Transverse colon (tissue), 4 donors: ENCODE results near the gene SERPINB10. TPM values are rescaled to one million over a fixed set of nuclear protein-coding genes. Genes with fewer than 3 reads are reported as not detected.

Experiments
- DNase-seq: peaks from one replicate; pipeline ENCODE4 v3.0.0-alpha.2; 2019
- H3K27ac ChIP-seq, 4 donors: fragments of 200-600 bp; sonication (generic); 2 replicates each; pipeline ENCODE4 v1.5.1; 2016 to 2018; ENCODE audit warnings: inconsistent platforms in 4 of 4
- H3K27me3 ChIP-seq: fragments of 200-600 bp; sonication (generic); 2 replicates; pipeline ENCODE4 v1.5.1; 2017; ENCODE audit warnings: inconsistent platforms
- H3K36me3 ChIP-seq, 4 donors: fragments of 200-600 bp; sonication (generic); 2 replicates each; pipeline ENCODE4 v1.5.1; 2017 to 2019; ENCODE audit warnings: inconsistent platforms in 4 of 4
- H3K4me1 ChIP-seq, 4 donors: fragments of 200-600 bp; sonication (generic); 2 replicates each; pipeline ENCODE4 v1.5.1; 2017 to 2020; ENCODE audit warnings: inconsistent platforms in 4 of 4
- H3K4me3 ChIP-seq, 4 donors: fragments of 200-600 bp; sonication (generic); 1 replicate in 1 of 4; 2 replicates in 3 of 4; pipeline versions ENCODE4 v1.5.1 to v1.6.1; 2017 to 2019; ENCODE audit warnings: inconsistent platforms in 4 of 4
- H3K9me3 ChIP-seq, 2 donors: fragments of 200-600 bp; sonication (generic); 2 replicates each; pipeline ENCODE4 v1.5.1; 2017 to 2019; ENCODE audit warnings: inconsistent platforms in 2 of 2
- EP300 ChIP-seq: sonication (generic); formaldehyde crosslinking; IDR thresholded peaks from one replicate; pipeline ENCODE4 v1.6.1; 2017; ENCODE audit warnings: antibody characterized with exemption, low read depth
- POLR2A ChIP-seq: fragments of 450-650 bp; IDR thresholded peaks from one replicate; pipeline ENCODE4 v1.6.1; 2016; ENCODE audit warnings: antibody characterized with exemption, mild to moderate bottlenecking, moderate library complexity
- POLR2AphosphoS5 ChIP-seq, 3 donors: sonication (generic); formaldehyde crosslinking; IDR thresholded peaks; one replicate each; pipeline ENCODE4 v1.6.1; 2016; ENCODE audit warnings: antibody characterized with exemption in 3 of 3
- WGBS, 2 donors: methylation state at CpG; one replicate each; pipeline ENCODE4 v1.1.5; 2018; ENCODE audit warnings: low coverage in 1 of 2; 5-methylcytosine and 5-hydroxymethylcytosine counted together
- in situ Hi-C, 4 donors: fragments of 200-750 bp; cut with MboI; loops; one replicate each; pipeline versions ENCODE4 v1.15.0 to v1.15.1; 2017; ENCODE audit warnings: low sequenced_read_pairs in 3 of 4, low pct_ligation_motif_present in 1 of 4, low pct_unique_long_range_greater_than_20kb in 1 of 4
- intact Hi-C: fragments of 100-400 bp; cut with DNase I; formaldehyde crosslinking; loops from one replicate; pipeline ENCODE4 v1.15.1; 2023; ENCODE audit warnings: low total_unique reads
- total RNA-seq, 4 donors: library from RNA; depleted of rRNA; stranded (reverse); fragments of >200 nt; gene quantifications; one replicate each; pipeline ENCODE4 v1.1.0, GENCODE V29; 2016
- TF ChIP-seq, protein P1 (sequence below), 5 experiments: fragments of 200-600 bp in 3 of 5; fragments of 450-650 bp in 2 of 5; sonication (generic) in 3 of 5; IDR thresholded peaks; 1 replicate in 2 of 5; 2 replicates in 3 of 5; pipeline ENCODE4 v1.5.1; 2016 to 2017; ENCODE audit warnings: antibody characterized with exemption in 5 of 5, inconsistent platforms in 3 of 5, mild to moderate bottlenecking in 2 of 5, moderate library complexity in 1 of 5

Gene SERPINB10
- total RNA-seq, 4 donors from 2014 or later: not detected

GRCh38 chr18:63890950-63891304 lies 16.8 kb upstream of the SERPINB10 start:
- no peaks in the 10 kb centered on the region for H3K4me1 ChIP-seq
- H3K27me3 ChIP-seq: no peaks in the 10 kb centered on the region
- H3K4me3 ChIP-seq: no peak overlapping the region
- intact Hi-C loops (no loop called here), in situ Hi-C loops (no loop called here)
- DNase-seq: no peak
- 67 to 91% methylated on average over 5 of the region's 5 CpGs for WGBS, 2 donors
- H3K36me3 ChIP-seq: no peaks in the 10 kb centered on the region
- no peaks in the 10 kb centered on the region for H3K9me3 ChIP-seq
- no peak overlapping the region for H3K27ac ChIP-seq
- TF ChIP-seq POLR2AphosphoS5 (IDR thresholded peaks at IDR 0.05): no peak
- no peak for TF ChIP-seq EP300
- TF ChIP-seq, protein P1, sequence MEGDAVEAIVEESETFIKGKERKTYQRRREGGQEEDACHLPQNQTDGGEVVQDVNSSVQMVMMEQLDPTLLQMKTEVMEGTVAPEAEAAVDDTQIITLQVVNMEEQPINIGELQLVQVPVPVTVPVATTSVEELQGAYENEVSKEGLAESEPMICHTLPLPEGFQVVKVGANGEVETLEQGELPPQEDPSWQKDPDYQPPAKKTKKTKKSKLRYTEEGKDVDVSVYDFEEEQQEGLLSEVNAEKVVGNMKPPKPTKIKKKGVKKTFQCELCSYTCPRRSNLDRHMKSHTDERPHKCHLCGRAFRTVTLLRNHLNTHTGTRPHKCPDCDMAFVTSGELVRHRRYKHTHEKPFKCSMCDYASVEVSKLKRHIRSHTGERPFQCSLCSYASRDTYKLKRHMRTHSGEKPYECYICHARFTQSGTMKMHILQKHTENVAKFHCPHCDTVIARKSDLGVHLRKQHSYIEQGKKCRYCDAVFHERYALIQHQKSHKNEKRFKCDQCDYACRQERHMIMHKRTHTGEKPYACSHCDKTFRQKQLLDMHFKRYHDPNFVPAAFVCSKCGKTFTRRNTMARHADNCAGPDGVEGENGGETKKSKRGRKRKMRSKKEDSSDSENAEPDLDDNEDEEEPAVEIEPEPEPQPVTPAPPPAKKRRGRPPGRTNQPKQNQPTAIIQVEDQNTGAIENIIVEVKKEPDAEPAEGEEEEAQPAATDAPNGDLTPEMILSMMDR (IDR thresholded peaks at IDR 0.05): peak in 4 of 5 experiments; percentile 11 to 21 (median 18)
- TF ChIP-seq POLR2A: no peak

DNA sequence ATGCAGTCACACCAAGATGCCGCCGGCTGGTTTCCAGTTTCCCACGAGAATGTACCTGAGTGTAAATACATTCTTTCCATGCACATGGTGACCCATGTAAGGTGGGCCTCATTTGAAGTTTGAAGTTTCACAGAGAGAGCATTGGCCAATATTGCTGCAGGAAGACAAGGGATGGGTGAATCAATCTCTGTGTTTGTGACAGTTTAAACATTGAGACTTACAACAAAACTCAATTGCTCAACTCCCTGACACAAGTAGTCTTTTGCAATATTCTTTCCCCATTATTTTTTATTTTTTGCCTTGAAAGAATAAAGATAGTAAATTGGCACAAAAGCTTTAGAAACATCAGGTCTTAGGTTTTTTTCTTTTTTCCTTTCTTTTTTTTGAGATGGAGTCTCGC lies 15.2 kb upstream of the SERPINB10 start:
- H3K4me1 ChIP-seq: no peaks in the 10 kb centered on the region
- no peaks in the 10 kb centered on the region for H3K9me3 ChIP-seq
- WGBS, 2 donors: 87% methylated on average over 4 of the region's 4 CpGs; no CpG with 5 or more reads in 1 of the 2 donors
- TF ChIP-seq, protein P1 (IDR thresholded peaks at IDR 0.05): no peak
- TF ChIP-seq POLR2A (no peak), EP300 (no peak), POLR2AphosphoS5 (IDR thresholded peaks at IDR 0.05) (no peak)
- H3K4me3 ChIP-seq: no peak overlapping the region
- DNase-seq: no peak
- H3K27me3 ChIP-seq: no peaks in the 10 kb centered on the region
- in situ Hi-C loops (no loop called here), intact Hi-C loops (no loop called here)
- H3K36me3 ChIP-seq: no peaks in the 10 kb centered on the region
- no peak overlapping the region for H3K27ac ChIP-seq

GRCh38 chr18:63894106-63894772 lies 13.5 kb upstream of the SERPINB10 start:
- H3K4me3 ChIP-seq: no peak overlapping the region
- 60 to 75% methylated on average over 1 to 6 of the region's 6 CpGs for WGBS, 2 donors
- intact Hi-C loops: no loop called here
- TF ChIP-seq, protein P1 (IDR thresholded peaks at IDR 0.05): no peak
- TF ChIP-seq POLR2AphosphoS5 (IDR thresholded peaks at IDR 0.05) (no peak), EP300 (no peak), POLR2A (no peak)
- DNase-seq: no peak
- H3K27ac ChIP-seq: no peak overlapping the region
- H3K9me3 ChIP-seq: no peaks in the 10 kb centered on the region
- no peaks in the 10 kb centered on the region for H3K27me3 ChIP-seq
- in situ Hi-C loops: no loop called here
- H3K36me3 ChIP-seq: no peaks in the 10 kb centered on the region
- no peaks in the 10 kb centered on the region for H3K4me1 ChIP-seq

GRCh38 chr18:63895190-63895589 lies 12.6 kb upstream of the SERPINB10 start:
- no peak overlapping the region for H3K4me3 ChIP-seq
- no peaks in the 10 kb centered on the region for H3K9me3 ChIP-seq
- H3K27ac ChIP-seq: no peak overlapping the region
- no peaks in the 10 kb centered on the region for H3K27me3 ChIP-seq
- in situ Hi-C loops (no loop called here), intact Hi-C loops (no loop called here)
- no peaks in the 10 kb centered on the region for H3K36me3 ChIP-seq
- H3K4me1 ChIP-seq: no peaks in the 10 kb centered on the region
- TF ChIP-seq EP300 (no peak), POLR2AphosphoS5 (IDR thresholded peaks at IDR 0.05) (no peak), POLR2A (no peak)
- TF ChIP-seq, protein P1 (IDR thresholded peaks at IDR 0.05): no peak
- DNase-seq: no peak
- WGBS, 2 donors: 64 to 70% methylated on average over 5 to 6 of the region's 6 CpGs
